PC-9 (cell line): ENCODE data around the gene USP13.

ENCODE experiments used
- CTCF ChIP-seq: fragments of 200-600 bp; sonication (generic); conservative IDR thresholded peaks from 2 replicates; pipeline ENCODE4 v1.6.1; 2017; ENCODE audit warnings: mixed run types, antibody characterized with exemption, mild to moderate bottlenecking, moderate library complexity
- EZH2 ChIP-seq: fragments of 200-600 bp; sonication (generic); IDR thresholded peaks from 2 replicates; pipeline ENCODE4 v1.8.0; 2017; ENCODE audit warnings: antibody characterized with exemption, low read depth

- TF ChIP-seq EZH2, result no peak
- no peak for TF ChIP-seq CTCF
These were observed 141.5 kb downstream of the USP13 start for GRCh38 chr3:179794355-179794754.
